ENCODE data around the gene PTH1R. TPM values are rescaled to one million over a fixed set of nuclear protein-coding genes. Genes with fewer than 3 reads are reported as not detected.

PTH1R gene
- total RNA-seq, 6 donors from 2014 or later = 2.6 to 48.2 (median 16.2) TPM

DNA sequence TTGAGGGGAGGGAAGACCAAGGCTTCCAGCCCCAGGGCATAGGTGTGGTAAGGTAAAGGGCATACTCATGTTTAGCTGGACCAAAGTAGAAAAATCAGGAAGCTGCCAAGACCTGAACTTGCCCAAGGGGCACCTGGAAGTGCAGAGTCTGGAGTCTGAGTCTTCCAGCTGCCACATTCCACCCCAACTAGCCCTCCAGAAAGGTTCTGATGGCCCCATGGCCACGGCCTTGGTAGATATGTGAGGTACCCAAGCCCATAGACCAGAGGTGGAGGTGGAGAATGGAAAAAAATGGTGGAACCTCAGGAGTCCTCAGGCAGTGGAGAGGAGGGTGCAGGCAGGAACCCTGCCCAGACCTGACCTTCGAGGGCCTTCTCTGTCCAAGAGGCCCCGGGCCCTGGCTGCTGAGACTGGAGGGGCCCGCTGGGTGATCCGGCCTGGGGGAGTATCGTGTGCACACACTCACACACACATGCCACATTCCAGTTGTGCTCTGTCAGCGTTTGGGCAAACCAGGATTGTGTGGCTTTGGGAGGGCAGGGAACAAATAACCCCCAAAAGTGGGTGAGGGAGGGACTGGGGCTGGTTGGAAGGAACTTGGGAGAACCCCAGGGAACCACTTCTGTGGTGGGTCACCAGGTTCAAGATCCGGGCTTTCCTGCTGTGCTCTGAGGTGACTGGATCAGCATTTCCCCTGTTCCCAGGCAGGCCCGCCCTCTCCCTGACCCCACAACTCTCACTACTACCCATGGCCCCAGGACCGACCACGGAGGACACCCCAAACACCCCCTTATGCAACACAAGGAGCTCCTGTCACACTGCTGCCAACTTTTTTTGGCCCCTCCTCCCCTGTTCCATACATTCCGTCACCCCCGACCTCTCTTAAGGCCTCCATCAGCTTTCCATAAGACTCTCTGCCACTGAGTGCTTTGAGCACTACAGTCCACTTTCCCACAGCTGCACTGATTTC, 25.9 kb upstream of the PTH1R start:
- no peaks in the 10 kb centered on the region for H3K9me3 ChIP-seq
- DNase-seq (peak in 1 of 2 donors; percentile 15), ATAC-seq (ENCODE audit: low FRiP score in 2 of 2) (no peak)
- no peak overlapping the region for H3K4me3 ChIP-seq
- no peak overlapping the region for H3K27ac ChIP-seq
- no peaks in the 10 kb centered on the region for H3K36me3 ChIP-seq
- peaks cover 1 to 7% (median 3%) of the 10 kb centered on the region in 4 donors for H3K4me1 ChIP-seq
- 82% methylated on average over 7 to 13 of the region's 13 CpGs for WGBS, 2 donors
- H3K27me3 ChIP-seq = no peaks in the 10 kb centered on the region
- no peak for TF ChIP-seq POLR2AphosphoS5 (IDR thresholded peaks at IDR 0.05)
- TF ChIP-seq POLR2A (IDR thresholded peaks at IDR 0.05) = no peak
- TF ChIP-seq, protein P1, sequence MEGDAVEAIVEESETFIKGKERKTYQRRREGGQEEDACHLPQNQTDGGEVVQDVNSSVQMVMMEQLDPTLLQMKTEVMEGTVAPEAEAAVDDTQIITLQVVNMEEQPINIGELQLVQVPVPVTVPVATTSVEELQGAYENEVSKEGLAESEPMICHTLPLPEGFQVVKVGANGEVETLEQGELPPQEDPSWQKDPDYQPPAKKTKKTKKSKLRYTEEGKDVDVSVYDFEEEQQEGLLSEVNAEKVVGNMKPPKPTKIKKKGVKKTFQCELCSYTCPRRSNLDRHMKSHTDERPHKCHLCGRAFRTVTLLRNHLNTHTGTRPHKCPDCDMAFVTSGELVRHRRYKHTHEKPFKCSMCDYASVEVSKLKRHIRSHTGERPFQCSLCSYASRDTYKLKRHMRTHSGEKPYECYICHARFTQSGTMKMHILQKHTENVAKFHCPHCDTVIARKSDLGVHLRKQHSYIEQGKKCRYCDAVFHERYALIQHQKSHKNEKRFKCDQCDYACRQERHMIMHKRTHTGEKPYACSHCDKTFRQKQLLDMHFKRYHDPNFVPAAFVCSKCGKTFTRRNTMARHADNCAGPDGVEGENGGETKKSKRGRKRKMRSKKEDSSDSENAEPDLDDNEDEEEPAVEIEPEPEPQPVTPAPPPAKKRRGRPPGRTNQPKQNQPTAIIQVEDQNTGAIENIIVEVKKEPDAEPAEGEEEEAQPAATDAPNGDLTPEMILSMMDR (IDR thresholded peaks at IDR 0.05) = no peak
- no peak for TF ChIP-seq EP300 (IDR thresholded peaks at IDR 0.05)

- DNase-seq = peak in 1 of 2 donors; percentile 9
- no peak for TF ChIP-seq EP300 (IDR thresholded peaks at IDR 0.05)
- TF ChIP-seq POLR2A (IDR thresholded peaks at IDR 0.05) = no peak
- no peak for ATAC-seq (ENCODE audit: low FRiP score in 2 of 2)
- no peaks in the 10 kb centered on the region for H3K27me3 ChIP-seq
- WGBS, 2 donors = 79 to 93% methylated on average over 3 to 4 of the region's 9 CpGs
- H3K9me3 ChIP-seq = no peaks in the 10 kb centered on the region
- no peaks in the 10 kb centered on the region for H3K36me3 ChIP-seq
- peaks cover 0 to under 1% (median 0%) of the 10 kb centered on the region in 4 donors for H3K4me1 ChIP-seq
- no peak overlapping the region for H3K27ac ChIP-seq
- no peak overlapping the region for H3K4me3 ChIP-seq
Measured at GRCh38 chr3:46852334-46852720, 25.2 kb upstream of the PTH1R start.

- Histone ChIP-seq H3K9me3 (no peaks in the 10 kb centered on the region), H3K4me1 (no peaks in the 10 kb centered on the region), H3K4me3 (no peak overlapping the region), H3K27me3 (no peaks in the 10 kb centered on the region), H3K27ac (no peak overlapping the region), H3K36me3 (no peaks in the 10 kb centered on the region)
- 85 to 100% methylated on average over 1 to 2 of the region's 2 CpGs for WGBS, 2 donors
- ATAC-seq (ENCODE audit: low FRiP score in 2 of 2) (no peak), DNase-seq (peak in 1 of 2 donors; percentile 3)
- TF ChIP-seq POLR2A (IDR thresholded peaks at IDR 0.05) = no peak
- TF ChIP-seq POLR2AphosphoS5 (IDR thresholded peaks at IDR 0.05) = no peak
- TF ChIP-seq, protein P1 (IDR thresholded peaks at IDR 0.05) = no peak
- no peak for TF ChIP-seq EP300 (IDR thresholded peaks at IDR 0.05)
Measured at GRCh38 chr3:46852839-46853355, 24.6 kb upstream of the PTH1R start.

- no peaks in the 10 kb centered on the region for H3K36me3 ChIP-seq
- ATAC-seq (ENCODE audit: low FRiP score in 2 of 2) (no peak), DNase-seq (peak in 1 of 2 donors; percentile 15)
- TF ChIP-seq POLR2A (IDR thresholded peaks at IDR 0.05) = no peak
- TF ChIP-seq, protein P1 (IDR thresholded peaks at IDR 0.05) = no peak
- TF ChIP-seq POLR2AphosphoS5 (IDR thresholded peaks at IDR 0.05) = no peak
- no peak overlapping the region for H3K4me3 ChIP-seq
- 83 to 85% methylated on average over 10 to 15 of the region's 15 CpGs for WGBS, 2 donors
- H3K27ac ChIP-seq = no peak overlapping the region
- H3K27me3 ChIP-seq = no peaks in the 10 kb centered on the region
- H3K9me3 ChIP-seq = no peaks in the 10 kb centered on the region
- H3K4me1 ChIP-seq = no peaks in the 10 kb centered on the region
Measured at GRCh38 chr3:46853441-46854415, 23.8 kb upstream of the PTH1R start.

Measured in upper lobe of left lung (tissue), 6 donors.